ENCODE results near the gene C16orf86.

The C16orf86 gene

GRCh38 chr16:67651847-67652246 is 14.8 kb upstream of the C16orf86 start:
- H3K4me3 ChIP-seq (ENCODE audit: low read depth, low read length) = no peak overlapping the region
- H3K27me3 ChIP-seq (ENCODE audit: insufficient read depth, low read depth, severe bottlenecking) = no peaks in the 10 kb centered on the region
- peaks cover 41% of the 10 kb centered on the region for H3K36me3 ChIP-seq
- H3K9me3 ChIP-seq (ENCODE audit: severe bottlenecking) = no peaks in the 10 kb centered on the region
- TF ChIP-seq CTCF (IDR thresholded peaks at IDR 0.05; ENCODE audit: low read depth, low read length) = no peak
- no peak for DNase-seq
- H3K27ac ChIP-seq = no peak overlapping the region

GRCh38 chr16:67652578-67653127 is 14.0 kb upstream of the C16orf86 start:
- TF ChIP-seq CTCF (IDR thresholded peaks at IDR 0.05; ENCODE audit: low read depth, low read length) = no peak
- Histone ChIP-seq H3K27ac (peak overlapping the region; percentile 89), H3K4me3 (ENCODE audit: low read depth, low read length) (peak overlapping the region; percentile 85), H3K27me3 (ENCODE audit: insufficient read depth, low read depth, severe bottlenecking) (no peaks in the 10 kb centered on the region), H3K9me3 (ENCODE audit: severe bottlenecking) (no peaks in the 10 kb centered on the region), H3K36me3 (peaks cover 49% of the 10 kb centered on the region)
- peak; percentile 49 for DNase-seq

- TF ChIP-seq CTCF (IDR thresholded peaks at IDR 0.05; ENCODE audit: low read depth, low read length) = peak; percentile 46
- Histone ChIP-seq H3K27ac (peak overlapping the region; percentile 89), H3K4me3 (ENCODE audit: low read depth, low read length) (peak overlapping the region; percentile 85), H3K27me3 (ENCODE audit: insufficient read depth, low read depth, severe bottlenecking) (no peaks in the 10 kb centered on the region), H3K36me3 (peaks cover 55% of the 10 kb centered on the region), H3K9me3 (ENCODE audit: severe bottlenecking) (no peaks in the 10 kb centered on the region)
- peak; percentile 68 for DNase-seq
Observed at GRCh38 chr16:67653128-67653788, 13.4 kb upstream of the C16orf86 start.

GRCh38 chr16:67653789-67654402 is 12.7 kb upstream of the C16orf86 start:
- H3K9me3 ChIP-seq (ENCODE audit: severe bottlenecking) = no peaks in the 10 kb centered on the region
- H3K36me3 ChIP-seq = peaks cover 61% of the 10 kb centered on the region
- H3K27ac ChIP-seq = peak overlapping the region; percentile 89
- peak overlapping the region; percentile 85 for H3K4me3 ChIP-seq (ENCODE audit: low read depth, low read length)
- no peak for DNase-seq
- H3K27me3 ChIP-seq (ENCODE audit: insufficient read depth, low read depth, severe bottlenecking) = no peaks in the 10 kb centered on the region
- TF ChIP-seq CTCF (IDR thresholded peaks at IDR 0.05; ENCODE audit: low read depth, low read length) = no peak

- no peak for TF ChIP-seq CTCF (IDR thresholded peaks at IDR 0.05; ENCODE audit: low read depth, low read length)
- Histone ChIP-seq H3K9me3 (ENCODE audit: severe bottlenecking) (no peaks in the 10 kb centered on the region), H3K27me3 (ENCODE audit: insufficient read depth, low read depth, severe bottlenecking) (no peaks in the 10 kb centered on the region), H3K36me3 (peaks cover 63% of the 10 kb centered on the region), H3K4me3 (ENCODE audit: low read depth, low read length) (no peak overlapping the region), H3K27ac (peak overlapping the region; percentile 89; the same call in 1 of the 2 replicates)
- no peak for DNase-seq
Observed at GRCh38 chr16:67654403-67654911, 12.2 kb upstream of the C16orf86 start.
